Mesenchymal stem cell (in vitro differentiated cells and primary cell): ENCODE data around the gene TUBG1.

Experiments
- DNase-seq: peaks from one replicate; pipeline ENCODE4 v3.0.0-alpha.2; 2013
- H2AFZ ChIP-seq: one replicate; pipeline ENCODE4 v1.6.1; 2013; ENCODE audit warnings: low read depth, mild to moderate bottlenecking, control low read depth, inconsistent platforms, low read length, moderate library complexity
- H2AK5ac ChIP-seq: 2 replicates; pipeline ENCODE4 v1.6.1; 2013; ENCODE audit warnings: low read length, moderate library complexity, mild to moderate bottlenecking, inconsistent platforms; ENCODE audit not compliant: severe bottlenecking
- H2BK120ac ChIP-seq: one replicate; pipeline ENCODE4 v1.6.1; 2013; ENCODE audit warnings: low read depth, mild to moderate bottlenecking, inconsistent platforms, low read length, moderate library complexity
- H2BK12ac ChIP-seq, 2 experiments: one replicate each; pipeline ENCODE4 v1.6.1; 2013; ENCODE audit warnings: inconsistent platforms in 2 of 2, low read length in 2 of 2, mild to moderate bottlenecking in 2 of 2, moderate library complexity in 2 of 2, control low read depth in 1 of 2
- H2BK15ac ChIP-seq: one replicate; pipeline ENCODE4 v1.6.1; 2013; ENCODE audit warnings: mild to moderate bottlenecking, low read depth, inconsistent platforms; ENCODE audit not compliant: poor library complexity, severe bottlenecking
- H2BK5ac ChIP-seq: 2 replicates; pipeline ENCODE4 v1.6.1; 2013; ENCODE audit warnings: low read depth, mild to moderate bottlenecking, low read length, control low read depth, inconsistent platforms; ENCODE audit not compliant: poor library complexity, severe bottlenecking
- H3K14ac ChIP-seq, 2 experiments: one replicate each; pipeline ENCODE4 v1.6.1; 2013; ENCODE audit warnings: inconsistent platforms in 2 of 2, low read length in 2 of 2, control low read depth in 1 of 2, mild to moderate bottlenecking in 1 of 2, moderate library complexity in 1 of 2
- H3K18ac ChIP-seq, 2 experiments: one replicate each; pipeline ENCODE4 v1.6.1; 2013; ENCODE audit warnings: inconsistent platforms in 2 of 2, low read length in 2 of 2, control low read depth in 1 of 2, low read depth in 1 of 2, mild to moderate bottlenecking in 1 of 2
- H3K23ac ChIP-seq, 2 experiments: one replicate each; pipeline ENCODE4 v1.6.1; 2013; ENCODE audit warnings: inconsistent platforms in 2 of 2, low read length in 2 of 2, mild to moderate bottlenecking in 2 of 2, moderate library complexity in 2 of 2, control low read depth in 1 of 2
- H3K27ac ChIP-seq: 2 replicates; pipeline ENCODE4 v1.5.1; 2013; ENCODE audit warnings: mild to moderate bottlenecking, moderate library complexity, low read length, control low read depth, inconsistent platforms; ENCODE audit not compliant: poor library complexity, severe bottlenecking
- H3K27me3 ChIP-seq, 2 experiments: 2 replicates each; pipeline versions ENCODE4 v1.6.1 to v1.7.0; 2013; ENCODE audit warnings: low read length in 2 of 2, mild to moderate bottlenecking in 2 of 2, moderate library complexity in 2 of 2, control low read depth in 1 of 2, inconsistent platforms in 1 of 2; ENCODE audit not compliant: control insufficient read depth in 1 of 2, insufficient read depth in 1 of 2
- H3K36me3 ChIP-seq, 2 experiments: 2 replicates each; pipeline versions ENCODE4 v1.6.1 to v1.7.0; 2013; ENCODE audit warnings: low read length in 2 of 2, control low read depth in 1 of 2, inconsistent platforms in 1 of 2, low read depth in 1 of 2, mild to moderate bottlenecking in 1 of 2; ENCODE audit not compliant: insufficient read depth in 2 of 2, control insufficient read depth in 1 of 2
- H3K4ac ChIP-seq, 2 experiments: one replicate each; pipeline ENCODE4 v1.6.1; 2013; ENCODE audit warnings: inconsistent platforms in 2 of 2, low read length in 2 of 2, mild to moderate bottlenecking in 2 of 2, moderate library complexity in 2 of 2, control low read depth in 1 of 2, low read depth in 1 of 2
- H3K4me1 ChIP-seq: 2 replicates; pipeline ENCODE4 v1.6.1; 2013; ENCODE audit warnings: low read depth, low read length, control low read depth; ENCODE audit not compliant: control insufficient read depth, insufficient read depth
- H3K4me2 ChIP-seq: 2 replicates; pipeline ENCODE4 v1.6.1; 2013; ENCODE audit warnings: low read length, mild to moderate bottlenecking, inconsistent platforms; ENCODE audit not compliant: poor library complexity, severe bottlenecking
- H3K4me3 ChIP-seq, 2 experiments: 2 replicates each; pipeline versions ENCODE4 v1.5.1 to v1.7.0; 2013; ENCODE audit warnings: low read length in 2 of 2, mild to moderate bottlenecking in 2 of 2, control low read depth in 1 of 2, low read depth in 1 of 2; ENCODE audit not compliant: insufficient read depth in 1 of 2
- H3K79me1 ChIP-seq: replicated peaks from 2 replicates; pipeline ENCODE4 v1.6.1; 2013; ENCODE audit warnings: mild to moderate bottlenecking, control low read depth, low read length, inconsistent platforms; ENCODE audit not compliant: poor library complexity, severe bottlenecking
- H3K9ac ChIP-seq: 2 replicates; pipeline ENCODE4 v1.7.0; 2013; ENCODE audit warnings: mild to moderate bottlenecking, low read length, moderate library complexity
- H3K9me3 ChIP-seq: 2 replicates; pipeline ENCODE4 v1.7.0; 2013; ENCODE audit warnings: mild to moderate bottlenecking, low read length; ENCODE audit not compliant: control insufficient read depth
- H4K8ac ChIP-seq: one replicate; pipeline ENCODE4 v1.6.1; 2013; ENCODE audit warnings: inconsistent platforms, mild to moderate bottlenecking, low read length, moderate library complexity
- H4K91ac ChIP-seq: one replicate; pipeline ENCODE4 v1.6.1; 2013; ENCODE audit warnings: mild to moderate bottlenecking, low read length, inconsistent platforms
- WGBS: methylation state at CpG from one replicate; pipeline ENCODE4 v1.1.7; 2013; ENCODE audit warnings: mixed read lengths; 5-methylcytosine and 5-hydroxymethylcytosine counted together

TUBG1 gene

GRCh38 chr17:42578282-42578869 is 31.1 kb upstream of the TUBG1 start:
- DNase-seq = peak; percentile 84
- 1% methylated on average over 18 of the region's 20 CpGs for WGBS
- Histone ChIP-seq H3K27ac (peak overlapping the region; percentile 66), H3K4me1 (peaks cover 5% of the 10 kb centered on the region), H4K8ac (peak overlapping the region; percentile 14), H2BK120ac (no peak overlapping the region), H2AK5ac (no peak overlapping the region), H3K4me2 (peak overlapping the region; percentile 92), H2BK12ac (no peak overlapping the region), H3K18ac (peak overlapping the region in 1 of 2 experiments; percentile 17), H3K14ac (no peak overlapping the region), H3K79me1 (peaks cover 25% of the 10 kb centered on the region), H3K9ac (peak overlapping the region; percentile 96), H2BK5ac (no peak overlapping the region), H3K4me3 (peak overlapping the region; percentile 53 to 98), H3K4ac (peak overlapping the region; percentile 19 to 57), H3K9me3 (no peaks in the 10 kb centered on the region), H3K27me3 (no peaks in the 10 kb centered on the region), H2AFZ (no peak overlapping the region), H3K23ac (no peak overlapping the region), H2BK15ac (no peak overlapping the region), H3K36me3 (peaks cover 43 to 64% of the 10 kb centered on the region in 2 experiments), H4K91ac (no peak overlapping the region)

DNA sequence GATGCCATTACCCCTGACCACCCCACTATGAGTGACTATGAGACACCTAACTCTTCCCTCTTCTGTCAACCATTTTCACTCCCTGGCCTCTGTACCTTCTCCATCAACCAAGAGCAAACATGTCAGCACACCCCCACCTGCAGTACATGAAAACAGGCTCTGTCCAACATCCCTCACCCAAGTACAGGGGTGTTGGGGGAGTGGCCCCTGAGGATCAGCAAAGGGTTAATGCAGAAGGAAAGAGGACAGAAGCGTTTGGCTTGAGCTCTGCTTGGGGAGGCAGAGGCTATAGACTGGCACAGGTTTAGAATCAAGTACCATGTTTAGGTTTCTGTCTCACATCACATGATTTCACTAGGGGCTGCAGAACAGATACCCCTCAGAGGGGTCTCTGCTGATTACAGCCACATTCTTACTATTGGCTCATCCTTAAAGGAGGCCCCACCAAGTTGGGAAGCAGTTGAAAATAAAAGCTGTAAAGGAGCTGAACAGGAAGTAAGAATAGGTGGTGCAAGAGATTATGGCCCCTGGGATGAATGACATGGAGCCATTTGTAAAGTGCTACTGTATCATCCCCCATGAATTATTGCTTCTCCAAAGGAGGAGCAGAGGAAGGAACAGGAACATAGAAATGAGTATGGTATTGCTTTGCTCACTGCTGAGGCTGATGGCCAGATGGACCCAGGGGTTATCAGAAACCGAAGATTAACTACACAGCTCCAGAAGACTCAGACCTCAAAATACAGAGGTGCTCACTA is 29.5 kb upstream of the TUBG1 start:
- Histone ChIP-seq H3K14ac (no peak overlapping the region), H3K79me1 (peaks cover 21% of the 10 kb centered on the region), H3K27ac (no peak overlapping the region), H2BK12ac (no peak overlapping the region), H3K4ac (no peak overlapping the region), H2BK120ac (no peak overlapping the region), H3K4me3 (no peak overlapping the region), H3K18ac (no peak overlapping the region), H2BK15ac (no peak overlapping the region), H2AK5ac (no peak overlapping the region), H3K9ac (peak overlapping the region; percentile 10), H3K4me1 (peaks cover 5% of the 10 kb centered on the region), H3K23ac (no peak overlapping the region), H4K8ac (no peak overlapping the region), H3K4me2 (no peak overlapping the region), H4K91ac (no peak overlapping the region), H2AFZ (no peak overlapping the region), H3K27me3 (no peaks in the 10 kb centered on the region), H3K36me3 (peaks cover 45 to 65% of the 10 kb centered on the region in 2 experiments), H3K9me3 (no peaks in the 10 kb centered on the region), H2BK5ac (no peak overlapping the region)
- DNase-seq = no peak
- 69% methylated on average over 2 of the region's 2 CpGs for WGBS

DNA sequence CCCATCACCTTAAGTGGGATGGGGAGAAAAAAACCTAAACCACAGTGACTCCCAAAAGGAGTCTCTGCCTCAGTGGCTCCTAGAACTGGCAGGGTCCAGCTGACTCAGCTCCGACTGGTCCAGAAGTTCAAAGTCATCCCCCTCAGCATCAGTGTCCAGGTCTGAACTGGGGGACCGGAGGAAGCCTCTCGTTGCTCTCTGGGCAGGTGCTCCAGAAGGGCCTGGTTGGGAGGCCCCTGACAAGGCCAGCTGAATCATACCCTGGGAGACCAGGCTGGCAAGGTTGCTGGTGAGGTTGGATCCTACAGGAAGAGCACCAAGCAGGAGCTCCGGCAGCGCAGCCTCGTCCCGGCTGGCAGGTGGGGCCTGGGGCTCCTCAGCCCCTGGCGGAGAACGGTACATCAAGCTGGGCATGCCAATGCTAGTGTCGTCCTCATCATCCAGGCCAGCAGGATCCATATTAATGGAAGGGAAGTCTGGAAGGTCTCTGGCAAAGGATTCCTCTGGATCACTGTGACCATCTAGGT is 27.7 kb upstream of the TUBG1 start:
- H4K8ac ChIP-seq = no peak overlapping the region
- WGBS = 94% methylated on average over 9 of the region's 10 CpGs
- no peak overlapping the region for H4K91ac ChIP-seq

GRCh38 chr17:42584880-42585279 is 24.6 kb upstream of the TUBG1 start:
- Histone ChIP-seq H2AFZ (no peak overlapping the region), H3K27ac (no peak overlapping the region), H3K9ac (no peak overlapping the region), H3K27me3 (no peaks in the 10 kb centered on the region), H4K8ac (no peak overlapping the region), H2AK5ac (no peak overlapping the region), H2BK12ac (no peak overlapping the region), H2BK15ac (no peak overlapping the region), H3K9me3 (no peaks in the 10 kb centered on the region), H3K79me1 (peaks cover 29% of the 10 kb centered on the region), H3K4me2 (no peak overlapping the region), H3K36me3 (peaks cover 64 to 96% of the 10 kb centered on the region in 2 experiments), H3K4me3 (no peak overlapping the region), H3K23ac (no peak overlapping the region), H3K4me1 (no peaks in the 10 kb centered on the region), H3K14ac (no peak overlapping the region), H2BK120ac (no peak overlapping the region), H3K4ac (no peak overlapping the region), H4K91ac (no peak overlapping the region), H3K18ac (no peak overlapping the region), H2BK5ac (no peak overlapping the region)
- WGBS = 97% methylated on average over 8 of the region's 9 CpGs
- DNase-seq = no peak

More for the DNA sequence above, 27.7 kb upstream of the TUBG1 start:
- H3K27me3 ChIP-seq = no peaks in the 10 kb centered on the region
- no peak for DNase-seq
- H2BK120ac ChIP-seq = no peak overlapping the region
- no peak overlapping the region for H3K4ac ChIP-seq
- H2AFZ ChIP-seq = no peak overlapping the region
- peaks cover 28% of the 10 kb centered on the region for H3K79me1 ChIP-seq
- H3K9ac ChIP-seq = no peak overlapping the region
- H3K4me2 ChIP-seq = no peak overlapping the region
- no peak overlapping the region for H3K18ac ChIP-seq
- H3K4me1 ChIP-seq = peaks cover 5% of the 10 kb centered on the region
- H2BK12ac ChIP-seq = no peak overlapping the region
- H2BK15ac ChIP-seq = no peak overlapping the region
- H3K14ac ChIP-seq = no peak overlapping the region
- peaks cover 54 to 78% of the 10 kb centered on the region in 2 experiments for H3K36me3 ChIP-seq
- no peak overlapping the region for H2BK5ac ChIP-seq
- no peak overlapping the region for H2AK5ac ChIP-seq
- no peak overlapping the region for H3K4me3 ChIP-seq
- H3K23ac ChIP-seq = no peak overlapping the region
- no peak overlapping the region for H3K27ac ChIP-seq
- no peaks in the 10 kb centered on the region for H3K9me3 ChIP-seq
